ENCODE data around the gene TULP3. TPM values are rescaled to one million over a fixed set of nuclear protein-coding genes. Genes with fewer than 3 reads are reported as not detected.

The TULP3 gene
- total RNA-seq, 1 donor from 2014 or later: 7.0 TPM

DNA sequence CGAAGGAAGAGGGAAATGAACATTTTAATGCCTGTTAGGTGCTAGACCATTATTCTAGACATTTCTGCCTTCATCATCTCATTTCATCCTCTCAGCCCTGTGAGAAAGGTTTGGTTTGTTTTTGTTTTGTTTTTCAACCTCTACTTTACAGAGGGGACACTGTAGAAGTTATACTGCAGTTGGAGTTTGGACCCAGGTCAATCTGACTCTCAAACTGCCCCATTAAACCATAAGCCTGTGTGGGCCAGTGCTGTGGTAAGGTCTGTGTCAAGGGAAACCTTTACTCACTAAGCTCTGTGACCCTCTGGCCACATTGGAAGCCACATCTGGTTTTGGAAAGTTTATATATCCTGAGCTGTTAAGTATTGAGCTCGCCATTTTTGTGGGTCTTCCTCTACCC, 77.0 kb downstream of the TULP3 start:
- no peak for TF ChIP-seq CTCF (IDR thresholded peaks at IDR 0.05)
- peaks cover 19% of the 10 kb centered on the region for H3K27me3 Mint-ChIP-seq
- ChIA-PET POLR2A (no interaction called here), CTCF (no interaction called here)
- ATAC-seq (ENCODE audit: low read depth) (no peak), DNase-seq (no peak)
- H3K4me1 Mint-ChIP-seq: no peaks in the 10 kb centered on the region
- no peaks in the 10 kb centered on the region for H3K9me3 Mint-ChIP-seq
- H3K27ac Mint-ChIP-seq: no peak overlapping the region
- intact Hi-C loops (cut with micrococcal nuclease): no loop called here
- H3K4me3 Mint-ChIP-seq: no peak overlapping the region
- no peaks in the 10 kb centered on the region for H3K36me3 Mint-ChIP-seq (ENCODE audit: low read depth)

GRCh38 chr12:2970744-2971143, 80.1 kb downstream of the TULP3 start:
- no peak for TF ChIP-seq CTCF (IDR thresholded peaks at IDR 0.05)
- DNase-seq (no peak), ATAC-seq (ENCODE audit: low read depth) (no peak)
- intact Hi-C loops (cut with micrococcal nuclease): no loop called here
- H3K36me3 Mint-ChIP-seq (ENCODE audit: low read depth): no peaks in the 10 kb centered on the region
- no peak overlapping the region for H3K4me3 Mint-ChIP-seq
- H3K4me1 Mint-ChIP-seq: no peaks in the 10 kb centered on the region
- H3K27ac Mint-ChIP-seq: no peak overlapping the region
- ChIA-PET CTCF (no interaction called here), POLR2A (no interaction called here)
- H3K27me3 Mint-ChIP-seq: peaks cover 11% of the 10 kb centered on the region
- H3K9me3 Mint-ChIP-seq: no peaks in the 10 kb centered on the region

- no peaks in the 10 kb centered on the region for H3K4me1 Mint-ChIP-seq
- no peak overlapping the region for H3K27ac Mint-ChIP-seq
- no peaks in the 10 kb centered on the region for H3K36me3 Mint-ChIP-seq (ENCODE audit: low read depth)
- no peak for TF ChIP-seq CTCF (IDR thresholded peaks at IDR 0.05)
- ChIA-PET CTCF (no interaction called here), POLR2A (no interaction called here)
- DNase-seq: no peak
- ATAC-seq (ENCODE audit: low read depth): no peak
- peaks cover 10% of the 10 kb centered on the region for H3K27me3 Mint-ChIP-seq
- H3K4me3 Mint-ChIP-seq: no peak overlapping the region
- intact Hi-C loops (cut with micrococcal nuclease): no loop called here
- H3K9me3 Mint-ChIP-seq: no peaks in the 10 kb centered on the region
These were observed 82.9 kb downstream of the TULP3 start for GRCh38 chr12:2973566-2973965.

DNA sequence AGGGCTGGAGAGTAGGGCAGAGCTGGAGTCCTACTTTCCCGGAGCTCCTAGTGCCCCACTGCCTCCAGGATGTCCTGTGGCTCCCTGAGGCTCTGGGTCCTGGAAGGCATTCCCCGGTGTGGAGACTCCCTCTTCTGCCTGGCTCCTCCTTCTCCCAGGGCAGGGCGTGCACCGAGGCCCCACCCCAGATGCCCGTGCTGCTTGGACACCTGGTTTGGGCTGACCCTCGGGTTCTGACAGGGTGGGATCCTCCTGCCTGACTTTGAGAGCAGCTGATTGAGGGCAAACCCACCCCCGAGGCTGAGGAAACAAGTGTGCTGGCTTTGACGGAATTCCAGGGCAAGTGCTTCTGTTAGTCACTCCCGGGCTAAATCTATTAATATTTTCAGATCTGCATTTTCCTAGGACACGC, 83.9 kb downstream of the TULP3 start:
- TF ChIP-seq CTCF (IDR thresholded peaks at IDR 0.05): no peak
- DNase-seq (no peak), ATAC-seq (ENCODE audit: low read depth) (no peak)
- Mint-ChIP-seq H3K27ac (no peak overlapping the region), H3K4me3 (no peak overlapping the region), H3K27me3 (peaks cover 7% of the 10 kb centered on the region), H3K4me1 (no peaks in the 10 kb centered on the region), H3K9me3 (no peaks in the 10 kb centered on the region), H3K36me3 (ENCODE audit: low read depth) (no peaks in the 10 kb centered on the region)
- intact Hi-C loops (cut with micrococcal nuclease): no loop called here
- POLR2A ChIA-PET: no interaction called here
- CTCF ChIA-PET: no interaction called here

DNA sequence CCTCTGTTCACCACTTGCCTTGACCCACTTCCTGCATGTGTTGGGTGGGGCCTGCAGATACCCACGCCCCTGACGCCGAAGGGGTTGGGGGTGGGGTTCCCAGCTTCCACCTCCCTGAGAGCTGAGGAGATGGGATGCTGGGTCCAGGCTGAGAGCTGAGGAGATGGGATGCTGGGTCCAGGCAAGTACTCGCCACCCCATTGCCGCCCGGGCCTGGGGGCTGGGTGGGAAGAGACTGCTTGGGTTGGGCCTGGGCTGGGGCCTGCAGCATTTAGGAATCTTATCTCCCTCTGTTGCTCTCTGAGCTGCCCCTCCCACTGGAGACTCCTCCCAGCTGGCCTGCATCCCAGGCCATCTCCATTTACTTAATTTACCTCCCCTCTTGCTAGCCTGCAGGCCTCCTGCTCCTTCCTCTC, 85.9 kb downstream of the TULP3 start:
- H3K27ac Mint-ChIP-seq: no peak overlapping the region
- no peaks in the 10 kb centered on the region for H3K9me3 Mint-ChIP-seq
- H3K36me3 Mint-ChIP-seq (ENCODE audit: low read depth): no peaks in the 10 kb centered on the region
- POLR2A ChIA-PET: no interaction called here
- intact Hi-C loops (cut with micrococcal nuclease): no loop called here
- ATAC-seq (ENCODE audit: low read depth) (no peak), DNase-seq (no peak)
- no peak for TF ChIP-seq CTCF (IDR thresholded peaks at IDR 0.05)
- peaks cover 7% of the 10 kb centered on the region for H3K27me3 Mint-ChIP-seq
- CTCF ChIA-PET: no interaction called here
- H3K4me1 Mint-ChIP-seq: no peaks in the 10 kb centered on the region
- no peak overlapping the region for H3K4me3 Mint-ChIP-seq

Measured in activated B cell treated with CpG ODN at 0.5 μM for 24 hours (primary cell).